HG02588 (cell line): ENCODE results near the gene LSM14A.

ENCODE experiments used
- ATAC-seq: cut with Tn5 transposase; IDR thresholded peaks from one replicate; pipeline ENCODE4 v1.9.1; 2021; ENCODE audit warnings: mild to moderate bottlenecking, moderate library complexity; ENCODE audit not compliant: unreplicated experiment

Gene LSM14A

GRCh38 chr19:34278783-34279182 lies 106.5 kb downstream of the LSM14A start:
- no peak for ATAC-seq
